GM03348 (cell line): ENCODE results near the gene B4GALNT1.
"Not testable (repeated sequence)": the region's sequence is repeated elsewhere in the genome, so short reads cannot be mapped to it uniquely, and the experiment has no call there.

Experiments
- DNase-seq: peaks from one replicate; pipeline ENCODE4 v3.0.0; 2012; ENCODE audit warnings: low spot score

B4GALNT1 gene

GRCh38 chr12:57609101-57609780 is 23.8 kb downstream of the B4GALNT1 start:
- no peak for DNase-seq

DNA sequence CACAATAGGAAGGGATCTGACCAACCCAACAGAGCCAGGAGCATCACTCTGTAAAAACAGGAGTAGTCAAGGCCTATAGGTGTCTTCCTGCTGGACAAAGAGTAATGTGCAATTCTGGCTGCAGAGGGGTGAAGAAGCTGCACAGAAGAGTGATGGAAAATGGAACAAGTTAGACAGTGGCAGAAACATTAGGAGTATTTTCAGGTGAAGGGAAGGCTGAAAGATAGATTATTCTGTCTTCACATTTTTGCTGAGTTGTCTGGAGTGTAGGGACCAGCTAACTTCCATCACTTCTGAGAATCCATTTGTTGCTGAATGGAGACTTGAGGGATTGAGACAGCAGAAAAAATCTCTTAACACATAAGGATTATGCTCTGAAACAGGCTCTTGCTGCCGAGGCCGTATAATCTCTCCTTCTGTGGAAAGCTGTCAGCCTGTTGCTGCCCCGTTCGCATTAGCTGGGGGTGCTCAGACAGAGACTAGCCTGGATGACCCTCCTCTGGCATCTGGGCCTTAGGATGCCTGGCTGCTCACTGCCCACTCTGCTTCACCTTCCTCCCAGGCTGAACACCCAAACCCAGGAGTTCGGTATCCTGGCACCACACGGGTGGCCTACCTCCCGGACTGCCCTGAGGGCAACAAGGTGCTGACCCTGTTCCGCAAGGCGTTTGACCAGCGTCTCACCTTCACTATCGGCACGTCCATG is 24.9 kb downstream of the B4GALNT1 start:
- DNase-seq: no peak

DNA sequence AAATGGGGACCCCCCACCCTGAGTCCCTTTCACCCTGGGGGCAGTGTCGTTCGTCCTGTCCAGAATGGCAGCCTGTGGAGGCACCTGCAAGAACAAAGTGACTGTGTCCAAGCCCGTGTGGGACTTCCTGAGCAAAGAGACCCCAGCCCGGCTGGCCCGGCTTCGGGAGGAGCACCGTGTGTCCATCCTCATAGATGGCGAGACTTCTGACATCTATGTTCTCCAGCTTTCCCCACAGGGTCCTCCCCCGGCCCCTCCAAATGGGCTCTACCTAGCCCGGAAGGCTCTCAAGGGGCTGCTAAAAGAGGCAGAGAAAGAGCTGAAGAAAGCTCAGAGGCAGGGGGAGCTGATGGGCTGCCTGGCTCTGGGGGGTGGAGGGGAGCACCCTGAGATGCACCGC is 26.2 kb downstream of the B4GALNT1 start:
- DNase-seq: no peak

GRCh38 chr12:57606399-57606798 is 26.6 kb downstream of the B4GALNT1 start:
- DNase-seq: no peak

DNA sequence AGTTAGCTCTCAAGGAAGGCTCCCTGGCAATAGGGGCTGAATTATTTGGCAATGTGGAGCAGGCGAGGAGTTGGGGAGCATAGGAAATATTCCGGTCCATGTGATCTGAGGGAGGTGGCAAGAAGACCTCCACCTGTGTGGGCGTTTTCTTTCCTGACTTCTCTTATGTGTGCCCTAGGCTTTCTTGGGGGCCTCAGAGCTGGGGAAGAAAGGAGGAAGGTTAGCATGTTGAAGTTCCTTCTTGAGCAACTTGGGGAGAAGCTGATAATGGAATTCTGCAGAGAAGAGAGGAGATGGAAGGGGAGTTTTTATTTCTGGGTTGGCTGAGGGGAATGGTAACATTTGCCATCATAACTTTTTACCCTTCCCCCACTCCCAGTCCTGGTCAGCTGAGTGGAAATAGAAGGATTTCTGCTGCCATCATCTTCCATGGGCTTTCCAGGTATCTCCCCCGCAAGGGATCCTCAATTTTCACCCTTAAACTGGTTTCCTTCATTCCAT is 27.1 kb downstream of the B4GALNT1 start:
- no peak for DNase-seq

DNA sequence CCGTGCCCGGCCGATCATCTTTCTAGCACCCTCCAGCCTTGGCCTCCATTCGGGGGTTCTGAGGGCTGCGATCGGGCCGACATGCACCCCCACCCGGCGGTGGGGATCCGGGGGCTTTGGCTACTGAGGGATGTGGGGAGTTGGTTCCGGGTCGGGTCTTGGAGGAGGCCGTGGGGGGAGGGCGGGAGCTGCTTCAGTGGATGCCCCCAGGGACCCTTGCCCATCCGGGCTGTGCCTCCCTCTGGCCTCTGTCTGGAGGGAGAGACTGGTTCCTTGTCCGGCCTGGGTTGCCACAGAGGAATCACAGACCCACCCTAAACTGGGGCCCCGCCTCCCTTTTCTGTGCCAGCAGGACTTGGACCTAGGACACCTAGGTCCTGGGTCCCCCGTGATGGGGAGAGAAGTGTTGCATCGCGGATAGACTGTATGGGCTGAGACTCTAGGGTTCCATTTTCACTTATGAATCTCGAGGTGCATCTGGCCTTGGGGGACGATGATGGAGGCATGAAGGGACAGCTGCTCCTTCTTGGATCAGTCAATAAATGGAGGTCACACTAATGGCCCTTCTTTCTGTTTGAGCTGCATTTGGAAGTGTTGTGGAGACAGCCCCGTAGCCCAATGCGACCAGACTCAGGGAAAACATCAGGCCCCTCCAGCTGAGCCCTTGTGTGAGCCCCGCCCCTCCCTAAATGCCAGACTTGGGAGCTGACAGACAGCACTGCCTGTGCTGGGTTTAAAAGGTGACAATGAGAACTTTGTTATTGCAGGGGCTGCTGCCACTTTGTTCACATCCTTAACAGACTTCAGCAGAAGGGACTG is 27.8 kb downstream of the B4GALNT1 start:
- peak; percentile 72 for DNase-seq

DNA sequence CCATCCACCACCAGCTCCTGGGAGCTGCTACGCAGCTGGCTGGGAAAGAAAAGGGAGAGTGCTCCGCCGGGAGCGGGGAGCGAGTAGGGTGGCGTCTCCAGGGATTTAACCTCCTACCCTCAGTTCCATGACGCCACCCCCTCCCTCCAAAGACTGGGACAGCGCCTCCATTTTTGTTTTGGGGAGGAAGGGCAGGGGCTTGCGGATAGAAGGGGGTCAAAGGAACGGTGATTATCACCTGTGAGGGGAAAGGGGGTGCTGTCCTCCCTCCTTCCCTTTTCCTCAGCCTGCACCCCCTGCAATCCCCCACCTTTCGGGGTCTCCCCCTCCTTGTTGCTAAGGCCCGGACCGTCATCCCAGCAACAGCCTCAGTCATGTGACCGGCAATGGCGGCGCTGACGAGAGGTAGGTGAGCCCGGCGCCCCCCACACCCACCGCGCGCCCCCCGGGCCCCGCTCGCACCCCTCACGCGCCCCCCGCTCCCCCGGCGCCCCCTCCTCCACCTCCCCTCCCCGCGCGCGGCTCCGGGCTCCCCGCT is 28.5 kb downstream of the B4GALNT1 start, which contains the start of gene DTX3:
TSS of gene DTX3 (plus strand) at position 371 of the 538 bp plus-strand sequence. CDS start 1,694 bp downstream, outside the sequence.
- DNase-seq: peak; percentile 71

DNA sequence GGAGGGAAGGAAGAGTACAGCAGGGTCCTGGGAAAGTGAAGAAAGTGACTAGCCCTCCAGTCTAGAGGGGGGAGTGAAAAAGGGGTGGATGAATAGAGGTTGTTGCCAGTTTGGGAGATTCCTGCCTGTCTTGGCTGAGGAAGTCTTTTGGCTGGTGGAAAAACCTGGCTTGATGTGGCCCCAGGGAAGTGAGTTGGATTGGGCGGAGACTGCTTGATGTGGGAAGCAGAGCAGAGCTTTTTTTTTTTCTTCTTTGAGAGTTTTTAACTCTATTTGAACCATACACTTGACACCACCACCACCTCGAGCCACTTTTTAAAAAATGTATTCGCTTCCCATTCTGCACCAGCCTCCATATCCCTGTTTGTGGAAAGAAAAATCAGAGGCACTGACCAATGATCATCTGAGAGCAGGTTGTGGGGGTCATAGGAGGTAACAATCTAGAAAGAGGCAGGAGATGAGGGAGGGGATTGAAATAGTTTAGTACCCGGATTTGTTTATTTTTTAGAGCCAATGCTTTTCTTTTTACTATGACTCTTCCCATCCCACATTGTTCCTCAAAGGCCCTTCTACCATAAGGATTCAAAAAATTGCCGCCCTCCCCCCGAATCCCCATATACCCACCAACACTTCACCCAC is 29.1 kb downstream of the B4GALNT1 start:
- DNase-seq: peak; percentile 51

DNA sequence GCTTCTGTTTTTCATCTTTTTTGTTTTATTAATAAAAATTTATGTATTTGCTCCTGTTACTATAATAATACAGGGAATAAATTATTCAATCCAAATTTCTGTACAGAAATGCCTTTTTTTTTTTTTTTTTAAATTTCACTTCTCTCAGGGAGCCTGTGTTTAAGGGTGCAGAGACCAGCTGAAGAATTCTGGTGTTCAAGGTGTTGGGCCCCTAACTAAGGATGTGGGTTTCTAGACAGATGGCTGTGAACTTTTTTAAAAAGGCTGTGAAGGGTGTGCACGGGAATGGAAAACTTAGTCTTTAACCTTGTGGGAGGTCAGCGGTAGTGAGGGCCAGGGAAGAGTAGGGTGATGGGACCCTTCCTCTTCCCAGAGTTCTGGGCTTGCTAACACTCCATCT is 29.7 kb downstream of the B4GALNT1 start:
- no peak for DNase-seq

GRCh38 chr12:57602544-57602943 is 30.5 kb downstream of the B4GALNT1 start:
- no peak for DNase-seq

- no peak for DNase-seq
Observed at GRCh38 chr12:57600395-57600794, 32.6 kb downstream of the B4GALNT1 start.

DNA sequence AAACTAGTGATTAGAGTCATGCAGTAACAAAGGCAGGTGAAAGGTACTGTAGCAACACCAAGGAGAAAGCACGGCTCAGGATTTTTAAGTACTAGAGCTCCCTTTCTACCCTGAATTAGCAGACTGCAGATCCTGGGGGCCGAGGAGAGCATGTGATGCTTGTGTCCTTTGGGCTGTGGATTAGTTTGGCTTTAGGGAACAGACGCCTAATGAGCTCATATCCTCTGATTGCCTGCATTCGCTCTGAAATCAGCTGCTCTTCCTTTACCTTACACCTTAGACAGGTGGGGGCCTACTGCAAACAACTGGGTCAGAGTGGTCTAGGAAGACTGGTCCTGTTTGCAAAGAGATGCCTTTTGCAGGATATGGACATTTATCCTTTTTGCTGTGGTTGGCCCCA is 39.8 kb downstream of the B4GALNT1 start:
- no peak for DNase-seq

GRCh38 chr12:57592551-57593165 is 40.3 kb downstream of the B4GALNT1 start:
- DNase-seq: no peak

- no peak for DNase-seq
Observed at GRCh38 chr12:57591782-57592325, 41.1 kb downstream of the B4GALNT1 start.

DNA sequence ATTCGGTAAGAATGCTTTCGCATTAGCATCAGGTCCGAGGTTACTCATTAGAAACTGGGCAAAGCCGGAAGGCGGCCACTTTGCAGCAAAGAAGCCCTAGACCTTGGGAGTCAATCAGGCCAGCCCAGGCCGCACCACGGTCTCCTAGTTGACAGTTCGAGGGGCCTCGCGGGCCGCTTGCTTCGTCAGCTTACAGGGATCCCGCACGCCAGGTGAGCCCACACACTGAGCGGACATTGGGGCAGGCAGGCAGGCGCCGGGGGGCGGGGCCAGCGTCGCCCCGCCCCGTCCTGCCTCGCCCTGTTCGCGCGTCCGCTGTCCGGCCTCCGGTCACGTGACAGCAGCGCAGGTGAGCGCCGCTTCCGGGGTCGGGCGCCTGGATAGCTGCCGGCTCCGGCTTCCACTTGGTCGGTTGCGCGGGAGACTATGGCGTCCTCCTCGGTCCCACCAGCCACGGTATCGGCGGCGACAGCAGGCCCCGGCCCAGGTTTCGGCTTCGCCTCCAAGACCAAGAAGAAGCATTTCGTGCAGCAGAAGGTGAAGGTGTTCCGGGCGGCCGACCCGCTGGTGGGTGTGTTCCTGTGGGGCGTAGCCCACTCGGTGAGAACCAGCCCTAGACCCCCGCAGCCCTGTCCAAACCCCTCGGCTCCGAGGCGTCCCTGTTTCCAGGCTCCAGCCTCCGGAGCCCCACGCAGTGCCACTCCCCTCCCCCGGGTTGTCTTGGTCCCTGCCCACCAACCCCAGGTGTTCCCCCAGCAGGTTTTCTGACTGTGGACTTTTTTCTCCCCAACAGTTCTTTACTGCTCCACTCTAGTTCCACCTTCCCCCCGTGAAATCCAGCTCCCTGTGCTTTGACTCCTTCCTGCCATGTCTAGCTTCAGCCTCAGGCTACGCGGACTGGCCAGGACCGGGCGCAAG is 41.9 kb downstream of the B4GALNT1 start, which contains the start of gene PIP4K2C:
TSS of gene PIP4K2C (plus strand) at position 329 of the 918 bp plus-strand sequence. CDS start at position 427, 98 bp downstream.
- peak; percentile 91 for DNase-seq

DNA sequence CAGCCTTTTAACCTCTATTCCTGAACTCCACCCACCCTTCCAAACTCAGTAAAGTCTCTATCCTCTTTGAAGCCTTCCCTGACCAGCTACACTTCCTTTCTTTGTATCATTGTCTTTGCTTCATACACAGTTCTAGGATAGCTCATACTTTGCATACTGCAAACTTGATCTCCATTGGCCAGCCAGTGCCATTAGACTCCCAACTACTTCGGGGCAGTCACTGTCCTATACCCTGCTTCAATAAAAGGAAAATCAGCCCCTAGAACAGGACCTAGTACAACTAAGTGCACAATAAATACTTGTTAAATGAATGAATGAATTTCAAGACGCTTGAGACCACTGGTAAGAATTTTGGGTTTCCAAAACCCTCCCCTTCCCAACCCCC is 42.5 kb downstream of the B4GALNT1 start:
- DNase-seq: no peak

- DNase-seq: not testable (repeated sequence)
Observed at GRCh38 chr12:57588951-57589610, 43.9 kb downstream of the B4GALNT1 start.

GRCh38 chr12:57586832-57587429 is 46.1 kb downstream of the B4GALNT1 start:
- DNase-seq: no peak

DNA sequence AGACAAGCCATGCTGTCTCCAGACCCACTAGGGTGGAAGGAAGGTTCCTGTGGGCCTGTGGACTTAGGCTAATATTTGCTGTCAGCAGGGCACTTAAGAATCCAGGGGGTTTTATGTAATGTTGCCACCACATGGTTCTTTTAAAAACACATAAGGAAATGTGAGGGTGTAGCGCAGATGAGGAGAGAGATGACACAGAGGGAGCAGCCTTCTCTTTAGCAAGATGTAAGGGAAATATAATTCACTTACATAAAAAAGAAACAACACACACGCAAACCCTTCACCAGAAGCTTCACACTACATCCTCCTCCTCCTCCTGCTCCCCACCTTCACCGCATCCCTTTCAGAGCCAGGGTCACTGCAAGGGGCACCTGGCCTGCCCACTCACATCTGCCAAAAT is 46.9 kb downstream of the B4GALNT1 start:
- DNase-seq: no peak
